Stimulated activated CD4-positive, alpha-beta T cell treated with anti-CD3 and anti-CD28 coated beads, TNF-alpha, amount 100 ng/mL, for 1 hour (primary cell): ENCODE measurements around the gene SLC24A4.

Experiments used
- DNase-seq, 3 donors: peaks; one replicate each; pipeline ENCODE4 v3.0.0-alpha.2; 2020; ENCODE audit warnings: low read depth in 3 of 3, low spot score in 1 of 3

Gene SLC24A4

DNA sequence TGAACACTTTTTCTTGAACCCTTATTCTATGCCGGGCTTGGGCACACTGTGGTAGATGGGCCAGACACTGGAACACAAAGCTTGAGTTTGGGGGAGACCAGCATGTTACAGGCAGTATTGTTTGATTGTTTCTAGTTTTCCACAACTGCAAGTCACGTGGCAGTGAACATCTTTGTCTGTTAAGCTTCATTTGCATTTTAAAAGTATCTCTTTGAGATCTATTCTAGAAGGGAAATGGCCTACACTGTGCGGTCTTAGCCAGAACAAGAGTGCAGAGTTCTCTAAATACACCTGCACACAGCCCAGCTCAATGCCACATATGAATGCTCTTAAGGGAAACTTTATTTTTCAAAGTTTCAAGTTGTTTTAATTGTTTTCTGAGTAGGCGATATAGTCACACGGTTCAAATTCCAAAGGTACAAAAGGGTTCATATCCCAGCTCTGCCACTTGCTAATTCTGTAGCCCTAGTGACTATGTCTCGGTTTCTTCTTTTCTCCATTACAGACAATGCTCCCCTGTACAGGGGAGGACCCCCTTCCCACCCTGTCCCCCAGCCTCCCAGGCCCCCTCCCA, 215.5 kb downstream of the SLC24A4 start:
- no peak for DNase-seq

DNA sequence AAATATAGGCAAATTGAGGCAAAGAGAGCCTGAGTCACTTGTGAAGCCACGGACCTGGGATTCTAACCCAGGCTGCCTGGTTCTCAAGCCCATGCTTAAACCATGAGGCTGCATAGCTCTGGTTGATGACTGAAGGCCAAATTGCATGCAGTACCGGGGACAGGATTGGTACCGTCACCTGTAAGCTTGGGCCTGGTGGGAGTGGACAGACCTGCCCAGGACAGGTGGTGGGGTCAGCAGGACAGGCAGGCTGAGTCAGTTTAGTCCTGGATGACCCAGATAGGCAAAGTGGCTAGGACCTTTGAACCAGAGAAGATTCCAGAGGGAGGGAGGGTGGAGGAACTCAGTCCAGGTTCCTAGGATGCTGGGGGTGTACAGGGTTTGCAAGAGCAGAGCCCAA, 216.5 kb downstream of the SLC24A4 start:
- DNase-seq: no peak

DNA sequence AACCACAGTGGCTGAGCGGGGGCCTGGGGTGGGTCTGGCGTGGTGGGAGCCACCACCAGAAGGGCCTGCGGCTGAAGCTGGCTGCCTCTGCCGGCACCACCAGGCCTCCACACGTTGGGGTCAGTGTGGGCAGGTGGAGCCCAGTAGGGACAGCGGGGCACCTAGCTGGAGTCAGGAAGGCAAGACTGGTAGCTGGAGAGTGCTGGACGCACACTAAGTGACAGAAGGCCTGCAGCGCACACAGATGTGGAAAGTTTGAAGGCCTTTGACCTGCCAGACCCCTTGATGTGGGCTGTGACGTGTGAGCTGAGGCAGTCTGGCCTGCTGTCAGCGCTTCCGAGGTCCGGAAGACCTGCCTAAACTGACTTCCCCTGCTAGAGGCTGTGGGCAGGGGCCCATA, 216.9 kb downstream of the SLC24A4 start:
- no peak for DNase-seq

- DNase-seq: no peak
Measured at GRCh38 chr14:92540472-92541048, 217.6 kb downstream of the SLC24A4 start.

GRCh38 chr14:92542766-92543554, 220.0 kb downstream of the SLC24A4 start:
- DNase-seq: no peak

- no peak for DNase-seq
Measured at GRCh38 chr14:92544051-92544720, 221.2 kb downstream of the SLC24A4 start.

DNA sequence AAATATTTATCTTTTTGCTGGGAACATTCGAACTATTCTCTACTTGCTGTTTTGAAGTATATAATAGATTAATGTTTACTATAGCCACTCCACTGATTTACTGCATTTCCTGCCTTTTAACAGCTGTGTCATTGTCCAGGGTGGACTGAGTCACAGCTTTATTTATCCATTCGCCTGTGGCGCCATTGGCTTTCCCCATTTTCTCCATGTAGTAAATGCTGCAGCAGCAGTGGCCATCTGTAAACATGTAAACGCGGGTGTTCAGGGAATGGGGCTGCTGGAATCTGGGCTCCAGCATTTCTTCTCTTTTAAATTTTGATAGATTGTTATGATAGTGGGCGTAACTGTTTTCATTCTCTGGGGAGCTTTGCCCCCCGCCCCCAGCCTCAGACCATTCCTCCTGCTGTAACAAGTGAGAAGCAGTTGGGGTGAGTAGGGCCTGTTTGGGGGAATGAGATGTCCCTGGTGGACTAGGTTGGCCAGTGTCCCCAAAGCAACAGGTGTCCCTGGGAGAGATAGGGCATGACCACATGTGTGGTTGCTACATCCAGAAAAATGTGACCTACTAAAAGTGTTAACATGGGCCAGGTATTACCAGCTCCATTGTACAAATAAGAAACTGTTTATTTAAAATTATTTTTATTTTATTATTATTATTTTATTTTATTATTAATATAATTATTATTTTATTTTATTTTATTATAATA, 223.5 kb downstream of the SLC24A4 start:
- DNase-seq: no peak

GRCh38 chr14:92549105-92549858, 226.3 kb downstream of the SLC24A4 start:
- DNase-seq: no peak

DNA sequence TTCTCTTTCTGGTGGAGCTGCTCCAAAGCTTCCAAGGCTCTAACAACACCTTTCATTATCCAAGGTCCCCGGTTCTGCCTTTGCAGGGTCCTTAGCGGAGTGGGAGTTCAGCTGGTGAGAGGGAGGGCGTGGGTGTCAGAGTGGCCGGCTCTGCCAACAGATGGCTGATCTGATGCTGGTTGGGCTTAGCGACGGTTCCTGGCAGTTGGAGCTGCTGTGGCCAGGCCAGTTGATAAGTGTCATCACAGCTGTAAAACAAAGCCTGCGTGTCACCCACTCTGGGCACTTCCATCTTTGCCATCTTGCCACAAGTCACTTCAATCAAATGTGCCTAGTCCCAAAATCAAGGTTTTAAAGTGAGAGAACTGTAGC, 226.9 kb downstream of the SLC24A4 start:
- DNase-seq: no peak
